Karpas-422 (cell line): Measurements from ENCODE around the gene GLP2R. TPM values are rescaled to one million over a fixed set of nuclear protein-coding genes. Genes with fewer than 3 reads are reported as not detected.

Experiments used
- DNase-seq: peaks from one replicate; pipeline ENCODE4 v3.0.0-alpha.2; 2015
- H2AFZ ChIP-seq: fragments of 200-600 bp; sonication (generic); 2 replicates; pipeline ENCODE4 v1.6.1; 2014; ENCODE audit warnings: antibody characterized with exemption, low read length, mixed read lengths
- H3K27ac ChIP-seq: fragments of 200-600 bp; sonication (generic); 2 replicates; pipeline ENCODE4 v1.5.1; 2014; ENCODE audit warnings: mild to moderate bottlenecking, low read length, moderate library complexity
- H3K27me3 ChIP-seq: fragments of 200-600 bp; sonication (generic); 2 replicates; pipeline ENCODE4 v1.6.1; 2014; ENCODE audit warnings: low read length, mixed read lengths
- H3K36me3 ChIP-seq: fragments of 200-600 bp; sonication (generic); 2 replicates; pipeline ENCODE4 v1.6.1; 2014; ENCODE audit warnings: low read length, mixed read lengths; ENCODE audit not compliant: insufficient read depth
- H3K4me1 ChIP-seq: fragments of 200-600 bp; sonication (generic); 2 replicates; pipeline ENCODE4 v1.6.1; 2014; ENCODE audit warnings: mild to moderate bottlenecking, low read length, mixed read lengths
- H3K4me2 ChIP-seq: fragments of 200-600 bp; sonication (generic); 2 replicates; pipeline ENCODE4 v1.6.1; 2014; ENCODE audit warnings: low read length, low read depth, mild to moderate bottlenecking; ENCODE audit not compliant: poor library complexity, severe bottlenecking
- H3K4me3 ChIP-seq: fragments of 200-600 bp; sonication (generic); 2 replicates; pipeline ENCODE4 v1.5.1; 2014; ENCODE audit warnings: mild to moderate bottlenecking, antibody characterized with exemption, low read length, mixed read lengths
- H3K79me2 ChIP-seq: fragments of 200-600 bp; sonication (generic); 2 replicates; pipeline ENCODE4 v1.6.1; 2014; ENCODE audit warnings: mild to moderate bottlenecking, low read length, mixed read lengths
- H3K9ac ChIP-seq: fragments of 200-600 bp; sonication (generic); 2 replicates; pipeline ENCODE4 v1.6.0; 2014; ENCODE audit warnings: low read length
- H3K9me2 ChIP-seq: fragments of 200-600 bp; sonication (generic), shearing (Covaris generic); replicated peaks from 2 replicates; pipeline ENCODE4 v1.6.0; 2014; ENCODE audit warnings: mild to moderate bottlenecking, low read length, moderate library complexity; ENCODE audit not compliant: insufficient read depth
- H3K9me3 ChIP-seq: fragments of 300-700, 200-600 bp; sonication (generic); 2 replicates; pipeline ENCODE4 v1.6.1; 2014; ENCODE audit warnings: low read length, mixed read lengths
- H4K20me1 ChIP-seq: fragments of 200-600 bp; sonication (generic); 2 replicates; pipeline ENCODE4 v1.6.1; 2014; ENCODE audit warnings: mild to moderate bottlenecking, antibody characterized with exemption, low read length, low read depth; ENCODE audit not compliant: insufficient read depth
- total RNA-seq: library from RNA; depleted of rRNA; stranded (reverse); fragments of >200 nt; shearing (Covaris generic); gene quantifications from 2 replicates; pipeline ENCODE4 v1.2.3, GENCODE V29; 2014; ENCODE audit warnings: low replicate concordance

GLP2R gene
- total RNA-seq, 1 experiment from 2014 or later = not detected

DNA sequence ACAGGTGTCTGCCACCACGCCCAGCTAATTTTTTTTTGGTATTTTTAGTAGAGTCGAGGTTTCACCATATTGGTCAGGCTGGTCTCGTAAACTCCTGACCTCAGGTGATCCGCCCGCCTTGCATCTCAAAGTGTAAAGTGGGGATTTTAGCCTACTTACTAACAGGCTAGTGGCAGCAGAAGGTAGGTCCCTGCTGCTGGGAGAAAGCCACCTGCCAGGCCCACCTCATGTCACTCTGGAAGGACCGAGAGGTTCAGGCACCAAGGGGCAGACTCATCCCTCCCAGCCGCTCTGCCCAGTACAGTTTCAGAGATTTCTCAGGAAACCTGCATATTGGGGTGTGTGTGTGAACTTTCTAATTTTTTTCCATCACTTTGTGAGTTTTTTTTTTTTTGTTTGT, 81.4 kb downstream of the GLP2R start:
- H3K27me3 ChIP-seq = no peaks in the 10 kb centered on the region

DNA sequence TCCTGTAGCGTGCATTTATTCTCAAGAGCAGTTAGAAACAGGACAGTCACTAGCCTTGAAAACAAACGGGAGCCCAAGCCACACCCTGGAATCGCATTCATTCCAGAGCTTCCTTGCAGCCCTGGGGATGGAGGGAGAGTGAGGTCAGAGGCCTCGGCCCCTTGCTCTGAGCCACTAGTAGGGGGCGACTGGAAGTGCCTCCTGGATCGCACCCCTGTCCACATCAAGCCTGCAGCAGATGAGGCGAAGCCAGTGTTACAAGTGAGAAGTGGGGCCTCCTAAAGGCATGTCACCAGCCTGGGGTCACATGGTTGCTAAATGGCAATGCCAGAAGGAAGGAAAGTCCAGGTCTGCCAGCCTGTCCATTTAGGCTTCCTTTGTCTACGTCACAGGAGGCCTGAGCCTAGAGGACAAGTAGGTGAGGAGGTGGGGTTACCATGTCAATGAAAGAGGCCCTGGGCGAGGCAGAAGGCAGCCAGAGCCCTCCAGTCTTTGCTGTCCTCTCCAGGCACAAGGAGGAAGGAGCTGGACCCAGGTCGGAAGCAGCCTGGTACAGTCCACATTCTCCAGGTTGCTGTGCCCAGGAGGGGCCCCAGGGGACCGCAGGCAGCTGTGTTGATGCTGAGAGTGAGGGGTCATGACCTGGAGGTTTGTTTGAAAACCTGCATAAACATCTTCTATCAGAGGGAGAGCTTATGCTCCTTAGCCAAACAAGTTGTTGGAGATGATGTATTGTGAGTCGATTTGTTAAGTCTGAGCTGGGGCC, 82.3 kb downstream of the GLP2R start:
- DNase-seq = no peak
- Histone ChIP-seq H3K4me2 (no peak overlapping the region), H2AFZ (no peak overlapping the region), H3K4me3 (no peak overlapping the region), H3K4me1 (no peaks in the 10 kb centered on the region), H3K79me2 (no peaks in the 10 kb centered on the region), H3K9ac (no peak overlapping the region), H3K9me3 (no peaks in the 10 kb centered on the region), H3K36me3 (no peaks in the 10 kb centered on the region; the same call in 1 of the 2 replicates), H3K9me2 (no peaks in the 10 kb centered on the region), H4K20me1 (no peaks in the 10 kb centered on the region; the same call in 1 of the 2 replicates), H3K27me3 (no peaks in the 10 kb centered on the region), H3K27ac (no peak overlapping the region)

More for the DNA sequence above, 81.4 kb downstream of the GLP2R start:
- no peak for DNase-seq
- Histone ChIP-seq H2AFZ (no peak overlapping the region), H3K4me1 (no peaks in the 10 kb centered on the region), H3K4me2 (no peak overlapping the region), H3K79me2 (no peaks in the 10 kb centered on the region), H3K36me3 (no peaks in the 10 kb centered on the region), H3K9me2 (no peaks in the 10 kb centered on the region), H3K9me3 (no peaks in the 10 kb centered on the region), H3K9ac (no peak overlapping the region), H3K27ac (no peak overlapping the region), H3K4me3 (no peak overlapping the region), H4K20me1 (no peaks in the 10 kb centered on the region)

DNA sequence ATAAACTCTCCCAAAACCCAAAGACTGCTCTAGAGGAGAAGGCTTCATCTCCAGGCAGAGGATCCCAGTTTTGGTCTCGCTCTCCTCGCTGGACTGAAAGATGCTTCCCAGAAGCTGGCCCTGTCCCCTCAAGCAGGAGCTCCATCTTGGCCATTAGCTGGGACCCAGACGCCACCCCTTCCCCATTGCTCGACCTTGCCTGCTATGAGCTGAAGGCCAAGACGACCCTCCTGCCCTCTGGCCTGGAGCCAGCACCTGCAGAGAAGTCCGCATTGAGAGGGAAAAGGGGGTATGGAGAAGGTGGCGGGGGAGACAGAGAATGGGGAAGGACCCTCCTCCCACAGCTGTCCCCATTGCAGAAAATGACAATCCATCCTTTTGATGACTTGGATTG, 82.9 kb downstream of the GLP2R start:
- no peaks in the 10 kb centered on the region for H3K9me3 ChIP-seq
- no peaks in the 10 kb centered on the region for H3K9me2 ChIP-seq
- no peaks in the 10 kb centered on the region; the same call in 1 of the 2 replicates for H4K20me1 ChIP-seq
- no peaks in the 10 kb centered on the region; the same call in 1 of the 2 replicates for H3K36me3 ChIP-seq
- H3K4me3 ChIP-seq = no peak overlapping the region
- no peaks in the 10 kb centered on the region for H3K79me2 ChIP-seq
- no peak for DNase-seq
- no peak overlapping the region for H2AFZ ChIP-seq
- H3K27ac ChIP-seq = no peak overlapping the region
- H3K4me2 ChIP-seq = no peak overlapping the region
- H3K27me3 ChIP-seq = no peaks in the 10 kb centered on the region
- H3K9ac ChIP-seq = no peak overlapping the region
- H3K4me1 ChIP-seq = no peaks in the 10 kb centered on the region

DNA sequence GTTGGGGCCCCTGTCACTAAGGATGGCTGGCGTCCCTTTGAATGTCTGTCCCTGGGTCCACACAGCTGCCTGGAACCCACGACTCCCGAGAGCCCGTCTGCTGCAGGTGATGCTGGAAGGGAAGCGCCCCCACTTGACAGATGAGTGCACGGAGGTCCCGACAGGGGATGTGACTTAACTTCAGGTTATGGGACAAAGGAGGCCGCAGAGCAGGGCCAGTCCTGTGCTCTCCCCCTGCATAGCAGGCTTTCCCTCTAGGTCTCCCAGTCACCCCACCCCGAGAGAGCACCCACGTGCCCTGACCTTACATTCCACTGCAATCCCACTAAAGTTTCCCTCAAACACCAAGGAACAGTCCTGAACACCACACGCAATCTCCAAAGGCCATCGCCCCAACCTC, 85.4 kb downstream of the GLP2R start:
- H3K27ac ChIP-seq = no peak overlapping the region
- no peaks in the 10 kb centered on the region for H3K79me2 ChIP-seq
- H3K4me3 ChIP-seq = no peak overlapping the region
- H3K9me3 ChIP-seq = no peaks in the 10 kb centered on the region
- peaks cover 10% of the 10 kb centered on the region for H3K36me3 ChIP-seq
- no peak overlapping the region for H3K4me2 ChIP-seq
- no peak overlapping the region for H3K9ac ChIP-seq
- H4K20me1 ChIP-seq = peaks cover 3% of the 10 kb centered on the region; the same call in 1 of the 2 replicates
- no peak for DNase-seq
- no peak overlapping the region for H2AFZ ChIP-seq
- H3K9me2 ChIP-seq = no peaks in the 10 kb centered on the region
- no peaks in the 10 kb centered on the region for H3K4me1 ChIP-seq
- no peaks in the 10 kb centered on the region for H3K27me3 ChIP-seq

DNA sequence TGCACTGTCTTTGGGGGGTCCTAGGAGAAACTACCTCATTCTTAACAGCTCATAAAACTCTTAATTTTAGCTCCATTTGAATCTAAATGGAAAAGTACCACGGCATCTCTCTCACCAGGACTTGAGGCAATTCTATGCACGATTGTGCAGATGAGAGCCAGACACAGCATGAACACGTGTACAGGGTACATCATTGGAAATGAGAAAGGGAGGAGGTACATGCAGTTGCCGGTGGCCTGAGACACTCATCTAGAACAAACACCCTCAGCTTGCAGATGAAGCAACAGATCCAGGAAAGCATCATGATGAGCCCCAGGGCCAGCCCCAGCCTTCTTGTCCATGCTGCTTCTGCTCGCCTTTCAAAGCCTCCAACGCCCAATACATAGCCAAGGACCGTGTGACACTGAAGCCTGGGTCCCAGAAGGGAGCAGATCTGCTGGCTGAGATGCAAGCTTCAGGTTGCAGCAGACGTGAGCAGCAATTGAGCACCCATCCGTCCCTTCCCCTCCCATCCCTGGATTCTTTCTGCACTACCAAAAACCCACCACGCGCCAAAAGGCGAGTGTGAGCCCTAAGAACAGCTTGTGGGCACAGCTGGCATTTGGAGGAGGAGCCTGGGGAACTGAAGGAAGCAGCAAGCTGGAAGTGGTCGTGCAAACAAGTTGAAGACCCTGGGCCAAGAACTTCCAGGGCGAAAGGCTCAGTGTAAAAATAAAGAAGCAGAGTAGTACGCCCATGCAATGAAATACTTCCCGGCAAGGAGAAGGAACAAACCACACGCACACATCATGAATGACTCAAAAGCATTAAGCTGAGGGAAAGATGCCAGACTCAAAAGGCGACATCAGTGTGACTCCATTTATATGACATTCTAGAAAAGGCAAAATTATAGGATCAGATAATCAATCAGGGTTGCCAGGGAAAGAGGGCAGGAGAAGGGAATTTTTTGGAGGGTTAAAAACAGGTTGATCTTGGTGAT, 86.7 kb downstream of the GLP2R start:
- no peaks in the 10 kb centered on the region for H3K79me2 ChIP-seq
- no peak overlapping the region for H3K4me3 ChIP-seq
- H3K36me3 ChIP-seq = peaks cover 12% of the 10 kb centered on the region
- H3K9me2 ChIP-seq = no peaks in the 10 kb centered on the region
- DNase-seq = no peak
- peaks cover 3% of the 10 kb centered on the region; the same call in 1 of the 2 replicates for H4K20me1 ChIP-seq
- no peaks in the 10 kb centered on the region for H3K27me3 ChIP-seq
- H3K4me2 ChIP-seq = no peak overlapping the region
- H3K4me1 ChIP-seq = no peaks in the 10 kb centered on the region
- H3K9ac ChIP-seq = no peak overlapping the region
- H3K27ac ChIP-seq = no peak overlapping the region
- no peaks in the 10 kb centered on the region for H3K9me3 ChIP-seq
- no peak overlapping the region for H2AFZ ChIP-seq

DNA sequence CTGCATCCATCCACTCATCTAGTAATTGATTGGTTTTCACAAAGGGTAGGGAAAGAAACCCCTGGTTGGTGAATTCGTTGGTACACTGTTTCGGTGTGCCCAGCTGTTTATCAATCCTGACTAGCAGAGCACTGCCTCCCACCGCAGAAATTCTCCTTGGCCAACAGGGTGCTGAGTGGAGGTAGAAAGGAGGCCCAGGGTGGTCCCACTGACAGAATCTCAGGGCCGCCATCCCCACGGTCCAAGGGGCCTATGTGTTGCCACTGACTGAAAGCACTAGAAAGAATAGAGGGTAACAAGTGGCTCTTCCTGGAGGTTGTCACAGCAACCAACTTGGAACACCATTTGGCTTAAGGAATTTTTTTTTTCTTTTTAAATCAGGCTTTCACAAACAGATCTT, 87.8 kb downstream of the GLP2R start:
- Histone ChIP-seq H3K9ac (no peak overlapping the region), H3K4me3 (no peak overlapping the region), H4K20me1 (peaks cover 5% of the 10 kb centered on the region; the same call in 1 of the 2 replicates), H3K9me2 (no peaks in the 10 kb centered on the region), H3K36me3 (peaks cover 18% of the 10 kb centered on the region), H2AFZ (no peak overlapping the region), H3K4me1 (no peaks in the 10 kb centered on the region), H3K79me2 (no peaks in the 10 kb centered on the region), H3K27ac (no peak overlapping the region), H3K9me3 (no peaks in the 10 kb centered on the region), H3K27me3 (no peaks in the 10 kb centered on the region), H3K4me2 (no peak overlapping the region)
- DNase-seq = no peak

DNA sequence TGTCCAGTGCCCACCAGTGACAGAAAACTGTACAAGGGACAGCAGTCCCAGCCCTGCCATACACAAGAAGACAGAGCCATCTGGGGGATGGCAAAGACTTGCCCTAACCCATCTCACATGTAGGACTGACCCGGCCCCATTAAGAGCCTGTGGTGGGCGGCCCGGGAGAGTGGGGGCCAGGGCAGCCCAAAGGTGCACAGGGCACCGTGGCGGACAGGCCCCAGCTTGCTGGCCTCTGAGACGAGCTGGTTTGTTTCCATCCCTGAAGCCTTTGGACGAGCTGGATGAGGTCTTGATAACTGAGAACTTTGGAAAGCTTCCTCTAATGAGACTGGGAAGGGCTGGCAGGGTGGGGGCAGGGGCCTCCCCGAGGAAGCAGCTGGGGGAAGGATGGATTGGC, 90.4 kb downstream of the GLP2R start:
- Histone ChIP-seq H3K9me3 (no peaks in the 10 kb centered on the region), H3K9ac (no peak overlapping the region), H3K27ac (no peak overlapping the region), H4K20me1 (peaks cover 7% of the 10 kb centered on the region; the same call in 1 of the 2 replicates), H2AFZ (no peak overlapping the region), H3K4me1 (no peaks in the 10 kb centered on the region), H3K27me3 (no peaks in the 10 kb centered on the region), H3K9me2 (no peaks in the 10 kb centered on the region), H3K4me3 (no peak overlapping the region), H3K36me3 (peaks cover 38% of the 10 kb centered on the region), H3K4me2 (no peak overlapping the region), H3K79me2 (no peaks in the 10 kb centered on the region)
- DNase-seq = no peak

DNA sequence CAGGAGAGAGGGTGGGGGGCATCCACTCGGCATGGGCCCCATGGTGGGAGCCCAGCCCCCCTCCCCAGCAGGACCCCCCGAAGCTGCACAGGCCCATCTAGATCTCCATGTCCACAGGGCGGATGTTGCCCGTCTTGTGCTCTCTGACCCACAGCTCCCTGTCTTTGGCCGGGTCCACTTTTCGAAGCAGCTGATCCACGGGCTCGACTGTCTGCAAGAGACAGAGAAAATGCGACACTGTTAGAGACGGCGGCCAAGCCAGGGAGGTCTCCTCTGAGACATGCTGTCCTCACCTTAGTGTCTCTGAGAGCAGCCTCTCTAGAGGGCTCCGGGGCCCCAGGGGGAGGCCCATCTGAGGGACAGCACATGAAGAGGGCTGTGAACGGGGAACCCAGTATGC, 91.4 kb downstream of the GLP2R start:
- Histone ChIP-seq H3K9ac (no peak overlapping the region), H4K20me1 (peaks cover 7% of the 10 kb centered on the region; the same call in 1 of the 2 replicates), H3K36me3 (peaks cover 40% of the 10 kb centered on the region), H3K4me1 (no peaks in the 10 kb centered on the region), H3K9me3 (no peaks in the 10 kb centered on the region), H3K79me2 (no peaks in the 10 kb centered on the region), H3K4me3 (no peak overlapping the region), H3K27ac (no peak overlapping the region), H3K27me3 (no peaks in the 10 kb centered on the region), H2AFZ (no peak overlapping the region), H3K9me2 (no peaks in the 10 kb centered on the region), H3K4me2 (no peak overlapping the region)
- no peak for DNase-seq
